Activated naive CD4-positive, alpha-beta T cell (primary cell): ENCODE results near the gene MTMR10.

ENCODE experiments used
- DNase-seq, 4 experiments: peaks; one replicate each; lab custom pipeline; 2025; lab: John Stamatoyannopoulos, UW

MTMR10 gene

GRCh38 chr15:30954674-30955073 is 36.8 kb downstream of the MTMR10 start:
- DNase-seq: no peak

GRCh38 chr15:30953731-30954378 is 37.6 kb downstream of the MTMR10 start:
- no peak for DNase-seq

GRCh38 chr15:30953183-30953582 is 38.2 kb downstream of the MTMR10 start:
- no peak for DNase-seq

- DNase-seq: no peak
Observed at GRCh38 chr15:30943654-30944335, 47.6 kb downstream of the MTMR10 start.

GRCh38 chr15:30941520-30941919 is 49.9 kb downstream of the MTMR10 start:
- DNase-seq: no peak

- no peak for DNase-seq
Observed at GRCh38 chr15:30940359-30940758, 51.1 kb downstream of the MTMR10 start.

- DNase-seq: no peak
Observed at GRCh38 chr15:30939161-30939560, 52.3 kb downstream of the MTMR10 start.

DNA sequence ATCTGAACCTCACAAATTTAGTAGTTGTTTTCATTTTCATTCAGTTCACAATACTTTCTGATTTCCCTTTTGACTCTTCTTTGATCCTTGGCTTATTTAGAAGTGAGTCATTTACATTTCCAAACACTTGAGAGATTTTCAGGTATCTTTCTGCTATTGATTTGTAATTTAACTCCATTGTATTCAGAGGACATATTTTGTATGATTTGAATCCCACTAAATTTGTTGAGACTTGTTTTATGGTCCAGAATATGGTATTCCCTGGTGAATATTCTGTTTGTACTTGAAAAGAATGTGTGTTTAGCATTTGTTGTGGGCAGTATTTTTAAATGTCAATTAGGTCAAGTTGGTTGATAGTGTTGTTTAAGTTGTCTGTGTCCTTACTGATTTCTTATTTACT is 58.1 kb downstream of the MTMR10 start:
- DNase-seq: no peak

GRCh38 chr15:30930422-30930821 is 61.0 kb downstream of the MTMR10 start:
- DNase-seq: no peak

GRCh38 chr15:30929982-30930381 is 61.4 kb downstream of the MTMR10 start:
- no peak for DNase-seq

DNA sequence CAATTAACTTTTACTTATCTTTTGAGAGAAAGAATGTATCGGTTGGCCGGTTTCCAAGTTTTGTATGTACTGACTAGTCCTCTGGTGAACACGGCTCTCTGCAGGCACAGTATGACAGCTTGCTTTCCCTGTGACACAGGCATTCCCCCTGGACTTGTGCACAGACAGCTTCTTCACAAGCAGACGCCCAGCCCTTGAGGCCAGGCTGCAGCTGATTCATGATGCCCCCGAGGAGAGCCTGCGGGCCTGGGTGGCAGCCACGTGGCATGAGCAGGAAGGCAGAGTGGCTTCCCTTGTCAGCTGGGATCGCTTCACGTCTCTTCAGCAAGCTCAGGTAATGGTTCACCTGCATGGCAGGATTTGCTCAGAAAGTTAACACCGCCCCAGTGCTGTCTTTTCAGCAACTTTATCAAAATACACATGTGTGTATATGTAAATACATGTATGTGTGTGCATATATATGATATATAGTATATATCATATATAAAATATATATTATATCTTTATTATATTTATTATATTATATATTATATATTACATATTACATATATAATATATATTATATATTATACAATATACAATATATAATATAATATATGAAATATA is 62.3 kb downstream of the MTMR10 start:
- no peak for DNase-seq

GRCh38 chr15:30928076-30928475 is 63.4 kb downstream of the MTMR10 start:
- no peak for DNase-seq

- no peak for DNase-seq
Observed at GRCh38 chr15:30927148-30927761, 64.2 kb downstream of the MTMR10 start.

DNA sequence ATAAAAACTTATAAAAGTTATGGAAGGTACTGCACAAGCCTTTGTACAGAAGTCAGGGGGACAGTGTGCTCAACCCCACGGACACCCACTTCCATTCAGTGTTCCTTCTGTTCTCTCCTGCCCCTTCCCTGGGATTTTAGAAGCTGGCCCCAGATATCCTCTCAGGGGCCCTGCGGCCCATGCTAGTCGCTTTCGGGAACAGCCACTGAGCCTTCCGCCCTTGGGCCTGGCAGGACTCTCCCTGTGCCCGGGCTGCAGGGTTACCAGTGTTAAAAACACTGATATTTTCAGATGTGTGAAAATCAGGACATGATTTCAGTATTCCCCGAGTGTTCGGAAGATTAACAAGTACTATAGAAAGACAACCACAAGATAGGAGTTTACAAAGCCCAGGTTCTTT is 65.3 kb downstream of the MTMR10 start:
- DNase-seq: no peak

GRCh38 chr15:30925686-30926085 is 65.7 kb downstream of the MTMR10 start:
- DNase-seq: no peak

GRCh38 chr15:30924353-30924752 is 67.1 kb downstream of the MTMR10 start:
- DNase-seq: no peak

- no peak for DNase-seq
Observed at GRCh38 chr15:30923429-30923828, 68.0 kb downstream of the MTMR10 start.

DNA sequence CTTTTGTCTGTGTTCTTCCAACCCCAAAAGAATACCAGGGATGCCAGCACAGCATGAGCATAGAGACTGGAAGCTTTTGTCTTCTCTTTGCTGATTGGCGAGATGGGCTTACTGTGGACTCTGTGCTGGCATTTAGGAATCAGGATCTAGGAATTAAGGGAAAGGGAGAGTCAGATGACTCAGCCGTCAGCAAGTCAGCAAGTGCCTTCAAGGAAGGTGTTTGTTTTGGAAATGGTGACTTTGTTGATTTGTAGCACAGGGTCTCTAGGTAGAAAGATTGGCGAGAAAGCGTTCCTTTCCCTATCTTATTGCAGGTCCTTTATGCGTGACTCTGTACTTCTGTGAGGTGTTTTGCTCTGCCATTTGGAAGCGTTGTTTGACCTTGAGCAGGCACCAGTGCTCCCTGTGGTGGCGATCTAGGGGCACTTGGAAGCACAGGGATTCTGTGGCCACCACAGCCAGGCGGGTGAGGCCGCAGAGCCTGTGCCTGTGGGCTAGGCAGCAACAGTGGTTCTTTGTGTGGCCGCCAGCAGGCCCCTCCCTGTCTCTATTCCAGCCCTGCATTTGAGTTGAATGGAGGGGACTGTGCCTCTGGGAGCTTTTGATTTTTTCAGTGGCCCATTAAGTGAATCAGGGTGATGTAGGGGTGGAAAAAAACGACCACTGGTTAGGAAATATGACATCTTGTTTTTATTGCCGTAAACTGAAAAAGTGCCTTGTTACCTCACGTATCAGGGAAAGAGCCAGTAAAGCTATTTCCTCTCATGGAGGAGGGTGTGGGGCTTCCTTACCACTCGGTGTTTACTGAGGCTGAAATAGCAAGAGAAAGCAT is 68.7 kb downstream of the MTMR10 start:
- no peak for DNase-seq

DNA sequence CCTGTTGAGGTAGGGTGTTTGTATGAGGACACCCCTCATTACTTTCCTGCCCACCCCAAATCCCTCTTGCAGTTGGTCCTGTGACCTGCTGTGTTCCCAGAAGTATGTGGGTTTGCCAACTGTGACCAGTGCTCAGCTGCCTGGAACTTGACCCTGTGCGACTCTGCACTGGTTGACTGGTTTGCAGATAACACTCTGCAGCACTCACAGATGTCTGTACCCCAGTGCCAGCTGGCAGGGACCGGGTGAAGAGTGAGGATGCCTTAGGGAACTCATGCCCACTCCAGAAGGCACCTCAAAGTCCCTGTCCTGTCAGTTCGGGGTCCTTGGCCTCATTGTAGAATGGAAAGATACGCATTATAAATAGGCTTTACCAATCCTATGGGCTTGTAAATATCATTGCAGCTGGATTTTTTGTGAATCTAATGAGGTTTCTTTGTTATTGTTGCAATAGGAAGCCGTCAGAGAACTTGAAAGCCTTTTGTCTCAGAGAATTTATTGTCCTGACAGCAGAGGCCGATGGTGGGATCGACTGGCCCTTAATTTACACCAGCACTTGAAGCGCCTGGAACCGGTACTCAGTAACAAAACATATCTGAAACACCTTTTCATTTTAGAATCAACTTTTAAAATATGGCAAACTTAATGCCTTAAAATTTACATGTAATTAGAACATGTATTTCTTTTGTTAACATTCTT is 69.5 kb downstream of the MTMR10 start:
- DNase-seq: no peak

DNA sequence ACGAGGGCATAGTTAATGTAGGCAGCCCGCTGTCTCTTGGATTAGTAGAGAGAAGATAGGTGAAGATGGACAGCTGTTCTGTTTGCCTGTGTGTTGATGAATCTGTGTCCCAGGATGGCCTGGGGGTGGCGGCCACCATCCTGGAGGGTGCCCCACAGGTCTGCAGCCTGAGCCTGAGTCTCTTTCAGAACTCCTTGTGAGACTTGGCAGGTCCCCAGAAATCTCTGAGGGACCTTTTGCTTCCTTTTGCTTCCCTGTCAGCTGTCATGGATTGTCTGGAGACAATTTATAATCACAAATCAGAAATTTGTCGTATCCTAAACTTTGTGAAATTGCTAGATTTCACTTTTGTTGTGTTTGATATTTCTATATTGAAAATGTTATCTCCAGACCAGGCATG is 70.3 kb downstream of the MTMR10 start:
- no peak for DNase-seq

GRCh38 chr15:30919877-30920550 is 71.4 kb downstream of the MTMR10 start:
- DNase-seq: no peak
